ENCODE measurements around the gene FNTB.

Gene FNTB, protein sequence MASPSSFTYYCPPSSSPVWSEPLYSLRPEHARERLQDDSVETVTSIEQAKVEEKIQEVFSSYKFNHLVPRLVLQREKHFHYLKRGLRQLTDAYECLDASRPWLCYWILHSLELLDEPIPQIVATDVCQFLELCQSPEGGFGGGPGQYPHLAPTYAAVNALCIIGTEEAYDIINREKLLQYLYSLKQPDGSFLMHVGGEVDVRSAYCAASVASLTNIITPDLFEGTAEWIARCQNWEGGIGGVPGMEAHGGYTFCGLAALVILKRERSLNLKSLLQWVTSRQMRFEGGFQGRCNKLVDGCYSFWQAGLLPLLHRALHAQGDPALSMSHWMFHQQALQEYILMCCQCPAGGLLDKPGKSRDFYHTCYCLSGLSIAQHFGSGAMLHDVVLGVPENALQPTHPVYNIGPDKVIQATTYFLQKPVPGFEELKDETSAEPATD

DNA sequence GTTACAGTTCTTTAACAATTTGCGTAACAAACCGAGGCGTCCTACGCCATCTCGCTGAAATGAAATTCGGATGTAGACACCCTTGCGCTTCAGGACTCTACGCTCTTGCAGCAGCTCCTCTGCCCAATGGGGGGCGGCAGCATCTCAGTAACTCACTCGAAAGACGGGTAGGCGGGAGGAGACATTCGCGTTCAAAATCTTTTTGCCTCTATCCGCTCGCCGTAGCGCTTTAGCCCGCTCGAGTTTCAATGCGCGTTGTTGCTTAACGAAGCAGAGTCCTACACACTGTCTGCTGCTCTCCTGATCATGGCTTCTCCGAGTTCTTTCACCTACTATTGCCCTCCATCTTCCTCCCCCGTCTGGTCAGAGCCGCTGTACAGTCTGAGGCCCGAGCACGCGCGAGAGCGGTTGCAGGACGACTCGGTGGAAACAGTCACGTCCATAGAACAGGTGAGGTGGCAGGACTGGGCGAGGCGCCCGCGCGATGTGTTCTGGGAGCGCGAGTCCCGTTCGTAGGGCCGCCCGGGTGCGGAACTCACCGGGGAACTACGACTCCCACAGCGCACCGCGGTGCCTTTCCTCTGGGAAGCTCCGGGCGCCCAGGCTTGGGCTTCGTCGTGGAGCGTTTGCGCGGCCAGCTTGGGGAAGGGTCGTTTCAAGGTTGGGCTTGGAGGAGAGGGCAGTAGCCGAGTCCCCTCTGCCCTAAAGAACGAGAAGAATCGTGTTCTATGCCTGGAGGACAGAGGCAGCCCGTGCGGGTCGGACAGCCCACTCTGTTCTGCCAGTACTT is at the start of gene FNTB:
Gene FNTB (plus strand): TSS at position 248 of the 790 bp plus-strand sequence. CDS start 59 bp downstream, at position 307.
- peak; percentile 98 for DNase-seq (ENCODE audit: low spot score)

DNA sequence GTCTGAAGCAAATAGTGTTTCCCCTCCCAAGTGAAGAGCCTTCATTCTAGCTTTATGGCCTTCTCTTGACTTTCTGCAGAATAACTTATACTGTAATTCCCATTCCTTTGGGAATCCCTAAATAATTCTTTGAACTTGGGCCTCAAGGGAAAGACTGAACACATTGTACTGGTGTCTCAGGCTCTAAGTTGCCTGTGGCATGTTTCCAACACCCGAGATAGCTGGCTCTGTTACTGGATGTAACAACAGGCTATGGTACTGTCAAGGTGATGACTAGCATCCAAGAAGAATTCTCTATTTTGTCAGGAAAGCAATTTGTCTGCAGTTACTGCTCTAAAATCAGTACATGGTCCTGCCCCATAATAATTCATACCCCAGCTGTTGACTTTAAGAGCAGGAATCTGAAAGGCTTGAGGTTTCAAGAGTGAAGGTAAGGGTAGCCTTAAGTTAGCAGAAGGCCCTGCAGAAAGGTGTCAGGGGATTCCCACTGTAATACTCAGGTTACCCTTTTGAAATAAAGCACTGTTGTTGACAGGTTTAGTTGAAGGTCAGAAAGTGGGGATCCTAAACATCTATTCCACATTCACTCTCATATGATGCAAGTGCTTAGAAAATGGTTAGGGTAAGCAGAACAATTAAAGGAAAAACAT is 49.4 kb upstream of the FNTB start:
- DNase-seq (ENCODE audit: low spot score): peak; percentile 61

DNA sequence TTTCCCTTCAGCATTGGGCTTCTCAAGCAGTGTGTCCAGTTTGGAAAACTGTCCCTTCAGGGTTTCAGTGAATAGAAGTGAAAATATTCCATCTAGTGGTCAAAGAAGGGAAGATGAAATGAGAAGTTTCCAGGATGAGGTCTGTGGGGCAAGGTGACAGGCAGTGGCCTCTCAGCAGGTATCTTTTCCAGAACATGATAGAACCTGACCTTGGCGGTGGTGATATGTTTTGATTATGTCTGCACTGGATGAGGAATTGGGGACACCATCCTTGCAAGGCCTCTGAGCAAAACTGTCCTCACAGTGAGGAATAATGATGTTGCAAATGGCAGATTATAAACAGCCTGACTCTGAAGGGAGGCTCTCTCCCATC is 48.9 kb upstream of the FNTB start:
- DNase-seq (ENCODE audit: low spot score): peak; percentile 52

DNA sequence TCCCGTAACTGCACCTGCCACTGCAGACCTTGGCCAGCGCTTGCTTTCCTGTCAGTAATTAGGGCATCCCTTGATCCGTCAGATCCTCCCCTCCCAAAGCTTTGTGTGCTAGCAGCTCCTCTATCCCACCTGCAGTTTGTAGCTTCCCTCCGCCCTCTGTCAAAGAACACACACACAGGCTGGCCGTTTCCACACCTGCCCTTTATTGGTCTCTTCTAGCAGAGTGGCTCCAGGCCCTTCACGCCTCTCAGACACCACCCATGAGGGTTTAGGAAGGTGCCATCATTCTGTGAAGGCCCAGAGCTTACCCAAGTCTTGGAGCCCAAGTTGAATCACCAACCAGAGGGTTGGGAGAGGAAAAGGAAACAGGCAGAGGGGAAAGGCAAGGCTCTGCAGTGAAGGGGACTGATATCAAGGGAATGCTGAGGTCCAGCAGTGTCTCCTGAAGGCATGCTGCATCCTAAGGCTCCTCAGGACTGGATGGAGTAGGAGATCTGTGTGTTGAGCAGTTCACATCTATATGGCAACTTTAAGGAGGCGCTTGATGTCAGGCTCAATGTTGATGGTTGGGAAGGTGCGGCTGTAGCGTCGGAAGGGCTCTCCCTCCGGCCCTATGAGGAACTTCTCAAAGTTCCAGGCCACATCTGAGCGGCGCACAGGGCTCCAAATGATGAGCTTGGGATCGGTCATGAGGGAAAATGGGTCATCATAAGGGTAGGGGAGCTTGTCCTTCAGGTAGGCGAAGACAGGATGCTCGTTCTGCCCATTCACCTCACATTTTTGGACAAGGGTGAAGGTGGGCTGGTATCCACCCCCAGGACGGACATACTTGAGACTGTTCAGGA is 47.5 kb upstream of the FNTB start:
- no peak for DNase-seq (ENCODE audit: low spot score)

DNA sequence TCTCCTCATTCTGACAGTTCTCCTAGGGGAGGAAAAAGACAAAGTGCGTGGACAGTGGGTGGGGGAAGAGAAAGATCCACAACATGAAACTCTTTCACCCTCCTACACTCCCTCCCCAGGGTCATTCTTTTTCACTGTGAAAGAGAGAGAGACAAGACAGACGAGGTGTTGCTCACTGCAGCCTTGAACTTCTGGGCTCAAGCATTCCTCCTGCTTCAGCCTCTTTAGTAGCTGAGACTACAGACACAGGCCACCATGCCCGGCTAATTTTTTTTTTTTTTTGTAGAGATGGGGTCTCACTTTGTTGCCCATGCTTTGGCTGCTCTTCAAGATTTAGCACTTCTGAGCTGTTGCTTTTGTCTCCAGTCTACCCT is 46.9 kb upstream of the FNTB start:
- no peak for DNase-seq (ENCODE audit: low spot score)

DNA sequence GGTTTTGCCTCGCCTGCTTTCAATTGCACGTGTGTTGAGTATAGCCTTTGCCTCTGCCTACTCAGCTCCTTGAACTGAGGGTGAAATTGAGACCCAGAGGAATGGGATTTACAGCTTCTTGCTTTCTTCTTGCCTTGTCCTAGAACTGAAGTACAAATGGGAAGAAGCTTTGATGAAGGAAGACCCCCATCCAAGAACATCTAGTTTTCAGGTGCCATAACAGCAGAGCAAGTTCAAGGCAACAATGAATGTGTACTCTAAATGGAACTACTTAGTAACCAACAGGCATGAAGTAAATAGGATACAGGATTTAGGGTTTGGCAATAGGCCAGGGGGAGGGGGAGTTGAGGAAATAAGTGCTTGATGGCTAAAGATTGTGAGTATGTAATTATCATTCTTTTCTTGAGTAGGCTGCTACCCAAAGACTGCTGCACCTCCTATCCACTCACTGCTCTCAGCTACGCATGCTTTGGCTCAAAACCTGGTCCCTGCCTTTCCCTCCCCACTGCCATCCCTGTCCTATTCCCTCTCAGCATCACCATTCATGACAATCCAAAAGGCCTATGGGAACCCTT is 46.3 kb upstream of the FNTB start:
- no peak for DNase-seq (ENCODE audit: low spot score)

DNA sequence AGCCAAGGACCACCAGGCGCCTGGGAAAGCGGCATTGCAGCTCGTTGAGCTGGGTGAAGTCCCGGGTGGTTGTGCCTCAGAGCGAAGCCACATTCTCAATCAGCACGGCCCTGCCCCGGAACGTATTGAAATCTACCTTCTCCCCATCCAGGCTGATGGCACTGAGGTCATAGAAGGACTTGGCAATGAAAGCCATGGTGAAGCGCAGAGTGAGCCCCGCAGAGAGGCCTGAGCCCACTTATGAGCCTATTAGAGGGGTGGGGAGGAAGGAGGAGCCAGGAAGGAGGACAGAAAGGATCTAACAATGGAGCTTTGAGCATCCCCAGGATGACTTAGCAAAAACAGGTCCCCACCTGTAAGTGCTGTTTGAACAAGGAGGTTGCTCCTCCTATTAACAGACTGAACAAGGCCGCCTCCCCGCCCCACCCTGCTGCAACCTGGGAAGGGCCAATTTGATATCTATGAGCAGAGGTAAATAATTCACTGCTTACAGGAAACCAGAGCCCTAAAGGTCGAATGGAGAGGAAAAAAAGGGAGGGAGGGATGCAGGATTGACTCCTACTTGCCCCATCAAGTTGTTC is 44.1 kb upstream of the FNTB start, which contains the start of gene GPX2:
Gene GPX2 (minus strand): TSS at position 215 of the 581 bp plus-strand sequence. CDS start 19 bp downstream, at position 196.
- no peak for DNase-seq (ENCODE audit: low spot score)

DNA sequence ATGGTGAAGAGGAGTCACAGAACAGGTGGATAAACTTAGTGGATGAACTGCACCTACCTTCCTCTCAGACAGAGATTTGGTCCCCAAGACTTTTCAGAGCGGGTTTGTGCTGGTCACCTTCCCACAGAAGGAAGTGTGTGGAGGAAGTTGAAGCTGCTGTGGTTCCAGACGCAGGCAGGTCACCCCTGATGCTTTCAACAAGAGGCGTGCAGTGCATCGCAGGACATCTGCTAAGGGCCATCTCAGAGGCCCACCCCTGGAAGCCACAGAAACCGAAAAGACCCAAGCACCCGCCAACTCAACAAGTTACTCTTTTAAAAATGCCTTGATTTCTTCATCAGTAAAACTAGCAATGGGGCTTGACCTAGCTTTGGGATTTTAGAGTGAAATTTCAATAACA is 43.1 kb upstream of the FNTB start:
- no peak for DNase-seq (ENCODE audit: low spot score)

DNA sequence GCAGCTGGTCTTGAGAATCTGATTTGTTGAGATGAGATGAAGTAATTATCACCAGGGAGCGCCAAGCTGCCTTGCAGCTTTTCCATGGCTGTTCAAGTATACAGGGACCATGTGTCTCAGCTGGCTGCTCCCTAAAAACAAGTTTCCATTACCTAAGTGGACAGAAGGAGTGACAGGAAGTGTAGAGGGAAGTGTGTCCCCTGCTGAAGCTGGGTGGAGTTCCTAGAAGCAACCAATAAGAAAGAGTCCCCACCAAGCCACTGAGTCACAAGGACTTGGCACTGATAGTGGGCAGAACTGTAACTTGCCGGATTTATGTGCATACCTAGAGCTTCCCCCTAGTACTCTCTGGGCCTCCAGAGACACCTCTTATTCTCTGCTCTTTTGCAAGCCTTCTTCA is 42.7 kb upstream of the FNTB start:
- no peak for DNase-seq (ENCODE audit: low spot score)

DNA sequence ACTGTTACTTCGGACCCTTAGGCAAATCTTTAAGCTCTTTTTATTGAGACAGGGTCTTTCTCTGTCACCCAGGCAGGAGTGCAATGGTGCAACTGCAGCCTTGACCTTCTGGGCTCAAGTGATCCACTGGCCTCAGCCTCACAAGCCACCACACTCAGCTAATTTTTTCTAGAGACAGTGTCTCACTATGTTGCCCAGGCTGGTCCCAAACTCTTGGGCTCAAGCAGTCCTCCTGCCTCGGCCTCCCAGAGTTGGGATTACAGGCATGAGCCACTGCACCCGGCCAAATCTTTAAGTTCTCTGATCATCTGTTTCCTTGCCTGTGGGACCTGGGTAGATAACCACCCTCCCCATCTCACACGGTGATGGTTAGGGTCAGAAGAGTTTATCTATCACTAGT is 41.8 kb upstream of the FNTB start:
- no peak for DNase-seq (ENCODE audit: low spot score)

DNA sequence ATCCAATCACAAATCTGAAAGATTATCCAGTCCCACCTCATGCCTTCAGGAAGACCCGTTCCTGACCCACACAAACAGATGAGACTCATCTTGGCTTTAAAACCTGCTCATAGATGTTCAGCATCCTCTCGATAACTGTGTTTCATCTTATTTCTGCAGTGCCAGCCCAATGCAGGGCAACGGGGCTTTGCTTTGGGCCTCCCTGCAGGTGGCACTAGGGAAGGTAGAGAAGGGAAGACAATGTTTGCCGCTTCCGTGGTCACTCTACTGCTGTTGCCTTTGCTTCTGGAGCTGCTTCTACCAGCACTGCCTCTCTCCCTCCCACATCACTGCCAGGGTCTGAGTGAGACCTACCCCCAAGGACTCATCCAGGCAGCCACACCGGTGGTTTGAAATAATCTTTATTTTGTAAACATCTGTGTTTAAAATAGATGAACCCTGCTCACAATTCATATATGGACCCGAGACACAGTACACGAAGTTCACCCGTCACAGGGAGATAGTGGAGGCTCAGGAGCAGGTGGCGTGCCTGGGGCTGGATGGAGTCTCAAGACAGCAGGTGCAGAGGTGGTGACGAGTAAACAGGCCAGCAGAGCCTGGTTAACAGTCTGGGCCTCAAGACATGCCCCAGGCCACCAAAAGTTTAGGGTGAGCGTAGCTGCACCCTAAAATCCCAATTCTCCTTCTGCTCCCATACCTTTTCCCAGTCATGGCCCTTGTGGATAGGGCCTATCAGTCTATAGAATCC is 41.1 kb upstream of the FNTB start:
- no peak for DNase-seq (ENCODE audit: low spot score)

DNA sequence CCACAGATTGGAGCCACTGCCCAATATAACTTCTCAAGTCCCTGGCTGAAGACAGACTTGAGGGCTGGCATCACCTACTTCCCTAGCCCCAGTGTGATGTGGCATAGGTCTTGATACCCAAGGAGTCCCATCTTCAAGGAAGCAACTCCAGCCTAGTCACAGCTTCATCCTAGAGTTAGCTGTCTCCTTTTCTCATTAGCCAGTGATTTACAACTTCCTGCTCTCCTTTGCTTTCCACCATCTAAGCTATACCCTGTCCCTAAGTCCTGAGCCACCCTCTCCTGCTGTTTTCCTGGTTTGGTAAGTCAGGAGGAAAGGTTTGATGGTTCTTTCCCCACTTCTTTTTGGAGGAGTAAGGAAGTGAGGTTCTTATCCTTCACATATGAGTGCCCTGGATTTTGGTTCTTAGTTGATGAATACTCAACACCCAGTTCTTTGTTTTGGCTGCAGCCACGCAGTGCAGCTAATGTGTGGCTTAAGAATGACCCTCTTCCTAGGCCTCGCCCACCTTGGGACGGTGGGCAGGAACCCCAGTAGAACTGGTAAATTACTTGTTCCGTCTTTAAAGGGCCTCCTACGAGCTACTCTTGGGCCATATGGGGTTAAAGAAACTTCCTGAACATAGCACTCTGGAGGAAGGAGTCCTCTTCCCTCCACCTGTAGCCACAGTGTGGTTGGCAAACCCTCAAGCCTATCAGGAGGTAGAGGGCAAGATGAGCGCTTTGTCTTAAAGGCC is 40.2 kb upstream of the FNTB start:
- no peak for DNase-seq (ENCODE audit: low spot score)

DNA sequence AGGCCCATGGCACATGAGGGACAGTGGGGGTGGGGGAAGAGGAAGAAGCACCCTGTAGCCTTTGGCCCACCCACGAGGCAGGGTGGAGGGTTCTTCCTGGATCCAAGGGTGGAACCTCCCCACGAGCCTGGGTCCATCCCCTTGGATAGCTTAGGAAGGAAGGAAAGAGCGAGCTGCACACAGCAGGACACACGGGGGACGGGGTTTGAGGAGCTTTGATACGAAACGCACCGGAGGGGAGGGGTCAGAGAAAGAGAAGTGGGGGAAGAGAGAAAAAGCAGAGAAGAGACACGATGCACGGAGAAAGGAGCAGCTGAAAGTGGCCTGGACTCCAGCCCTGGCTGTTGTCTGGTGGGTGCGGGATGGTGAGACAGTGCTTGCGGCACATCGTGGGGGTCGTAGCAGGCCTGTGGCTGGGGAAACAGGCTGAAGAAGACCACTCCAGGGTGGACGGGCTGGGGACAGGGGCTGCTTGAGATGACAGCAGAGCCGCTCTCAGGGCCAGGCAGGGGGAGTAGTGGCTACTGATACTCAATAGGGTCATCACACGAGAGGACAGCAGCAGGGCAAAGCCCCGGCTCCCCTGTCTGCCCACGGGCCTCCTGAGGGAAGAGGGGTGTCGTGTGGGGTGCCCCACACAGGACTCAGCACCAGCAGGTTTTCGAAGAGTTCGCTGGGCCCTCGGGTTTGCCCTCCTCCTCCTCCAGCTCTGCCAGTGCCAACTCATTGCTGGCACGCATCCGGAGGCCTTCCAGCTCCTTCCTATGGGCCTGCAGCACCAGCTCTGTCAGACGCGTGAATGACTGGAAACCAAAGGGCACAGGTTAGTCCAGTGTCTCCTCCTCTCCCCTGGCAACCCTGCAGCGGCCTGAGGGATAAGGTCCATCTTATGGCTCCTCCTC is 38.7 kb upstream of the FNTB start:
- DNase-seq (ENCODE audit: low spot score): no peak

DNA sequence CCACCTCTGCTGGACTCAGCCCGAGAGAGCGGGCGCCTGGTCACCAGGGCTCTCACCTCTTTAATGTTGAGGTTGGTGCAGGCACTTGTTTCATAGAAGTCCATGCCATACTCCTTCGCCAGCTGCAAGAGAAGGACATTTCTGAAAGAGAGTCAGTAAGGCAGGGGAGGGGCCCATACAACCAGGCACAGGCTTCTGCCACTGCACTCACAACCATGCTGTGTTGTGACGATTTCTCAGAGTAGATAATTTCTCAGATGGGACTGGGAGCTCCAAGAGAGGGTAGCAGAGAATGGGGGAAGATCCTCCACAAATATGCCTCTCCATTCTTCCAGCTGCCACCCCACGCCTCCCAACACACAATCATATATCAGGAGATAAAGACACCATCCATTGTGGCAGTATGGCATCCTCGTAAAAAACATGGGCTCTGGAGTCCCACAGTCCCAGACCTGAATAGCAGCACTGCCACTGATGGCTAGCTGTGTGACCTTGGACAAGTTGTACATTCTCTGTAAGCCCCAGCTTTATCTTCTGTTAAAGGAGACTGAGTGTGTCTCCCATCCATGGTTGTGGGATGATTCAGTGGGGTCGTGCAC is 38.0 kb upstream of the FNTB start:
- DNase-seq (ENCODE audit: low spot score): no peak

DNA sequence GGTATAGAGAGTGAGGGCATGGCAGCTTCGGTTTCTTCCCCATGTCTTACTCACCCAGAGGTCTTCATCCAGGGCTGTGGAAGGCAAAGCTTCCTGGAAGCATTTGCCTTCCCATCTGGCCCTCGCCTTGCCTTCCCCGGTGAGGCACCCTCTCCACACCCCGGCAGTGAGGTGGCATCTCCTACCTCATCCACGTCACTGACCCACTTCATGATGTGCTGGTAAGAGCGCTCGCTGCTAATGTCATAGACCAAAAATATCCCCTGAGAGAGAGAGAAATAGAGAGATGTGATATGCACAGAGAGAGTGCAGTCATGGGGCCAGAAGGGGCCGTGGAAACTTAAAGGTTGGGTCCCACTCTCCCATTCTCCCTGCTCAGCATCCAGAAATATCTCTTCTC is 35.8 kb upstream of the FNTB start:
- DNase-seq (ENCODE audit: low spot score): no peak

DNA sequence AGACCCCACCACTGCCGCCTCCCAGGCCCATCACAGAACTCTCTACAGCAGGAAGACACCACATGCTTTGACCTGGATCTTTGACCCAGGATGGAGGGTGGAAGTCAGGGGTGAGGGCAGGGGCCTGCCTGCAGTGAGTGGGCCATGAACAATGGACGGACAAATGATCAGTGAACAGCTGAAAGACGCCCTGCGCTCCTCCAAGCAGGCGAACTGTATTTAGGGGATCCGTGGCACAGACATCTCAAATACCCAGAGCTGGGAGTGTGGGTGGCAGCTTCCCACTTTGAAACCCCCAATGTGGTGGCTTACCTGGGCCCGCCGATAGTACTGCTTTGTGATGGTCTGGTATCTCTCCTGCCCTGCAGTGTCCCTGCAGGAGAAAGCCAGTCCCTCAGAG is 35.4 kb upstream of the FNTB start:
- no peak for DNase-seq (ENCODE audit: low spot score)

DNA sequence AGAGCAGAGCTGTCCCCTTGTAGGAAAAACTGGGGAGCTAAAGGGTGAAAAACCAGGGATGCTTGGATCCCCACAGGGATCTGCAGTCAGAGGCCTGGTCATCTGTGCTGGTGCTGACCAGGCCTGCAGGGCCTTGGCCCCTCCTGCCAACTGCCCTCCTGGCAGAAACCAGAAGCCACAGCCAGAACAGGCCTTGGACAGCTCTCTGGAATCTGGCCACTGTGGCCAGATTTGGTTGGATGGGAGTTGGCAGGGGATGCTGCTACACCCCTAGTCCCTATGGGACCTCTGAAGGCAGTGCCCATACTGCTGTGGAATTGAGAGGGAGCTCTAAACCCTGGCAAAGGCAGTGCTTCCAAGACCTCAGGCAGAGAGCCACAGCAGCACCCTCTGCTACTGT is 35.0 kb upstream of the FNTB start:
- no peak for DNase-seq (ENCODE audit: low spot score)

All from pons (tissue), 1 donor.